CD4-positive, alpha-beta T cell (primary cell): ENCODE measurements around the gene FAM72C. TPM values are rescaled to one million over a fixed set of nuclear protein-coding genes. Genes with fewer than 3 reads are reported as not detected.
"Not testable (repeated sequence)": the region's sequence is repeated elsewhere in the genome, so short reads cannot be mapped to it uniquely, and the experiment has no call there.

Experiments used
- ATAC-seq: fragments of 200-7000 bp; cut with Tn5 transposase; one replicate; pipeline ENCODE4 v1.10.0; 2022; ENCODE audit warnings: mild to moderate bottlenecking; ENCODE audit not compliant: poor library complexity
- CTCF ChIA-PET: fragments of 350-600 bp; sonication (Branson Sonifier 250); formaldehyde crosslinking; loops from one replicate; lab custom pipeline; 2021; ENCODE audit warnings: antibody characterized with exemption, inconsistent platforms; lab: Charles Lee
- POLR2A ChIA-PET: fragments of 350-600 bp; sonication (Branson Sonifier 250); formaldehyde crosslinking; loops from one replicate; lab custom pipeline; 2021; ENCODE audit warnings: antibody characterized with exemption, inconsistent platforms; lab: Charles Lee
- DNase-seq, 14 experiments: peaks; one replicate each; pipeline ENCODE4 v3.0.0-alpha.2; 2013 to 2020; ENCODE audit warnings: mixed read lengths in 2 of 14
- H3K27ac ChIP-seq, 2 donors: one replicate each; pipeline versions ENCODE4 v1.5.1 to v1.7.0; 2013; ENCODE audit warnings: low read length in 2 of 2, low read depth in 1 of 2, mild to moderate bottlenecking in 1 of 2
- H3K27me3 ChIP-seq, 2 experiments: 1 replicate in 1 of 2; 2 replicates in 1 of 2; pipeline versions ENCODE4 v1.6.1 to v1.7.0; 2013; ENCODE audit warnings: low read length in 2 of 2, control low read depth in 1 of 2, mild to moderate bottlenecking in 1 of 2, moderate library complexity in 1 of 2; ENCODE audit not compliant: insufficient read depth in 2 of 2, control insufficient read depth in 1 of 2
- H3K36me3 ChIP-seq: one replicate; pipeline ENCODE4 v1.6.1; 2013; ENCODE audit warnings: low read length, control low read depth; ENCODE audit not compliant: insufficient read depth
- H3K4me1 ChIP-seq: one replicate; pipeline ENCODE4 v1.6.1; 2013; ENCODE audit warnings: low read length, control low read depth; ENCODE audit not compliant: insufficient read depth
- H3K4me3 ChIP-seq: one replicate; pipeline ENCODE4 v1.5.1; 2013; ENCODE audit warnings: mild to moderate bottlenecking, low read length, moderate library complexity
- H3K9me3 ChIP-seq, 2 experiments: 1 replicate in 1 of 2; 2 replicates in 1 of 2; pipeline versions ENCODE4 v1.6.1 to v1.7.0; 2013; ENCODE audit warnings: low read length in 2 of 2, mild to moderate bottlenecking in 2 of 2, control low read depth in 1 of 2, moderate library complexity in 1 of 2; ENCODE audit not compliant: control insufficient read depth in 1 of 2, insufficient read depth in 1 of 2
- H3K27ac Mint-ChIP-seq: one replicate; pipeline ENCODE4 v1.8.0; 2020; ENCODE audit warnings: mixed read lengths
- H3K27me3 Mint-ChIP-seq: one replicate; pipeline ENCODE4 v1.8.0; 2021; ENCODE audit warnings: mixed read lengths
- H3K36me3 Mint-ChIP-seq: one replicate; pipeline ENCODE4 v1.8.0; 2021; ENCODE audit warnings: low read depth, mixed read lengths
- H3K4me1 Mint-ChIP-seq: one replicate; pipeline ENCODE4 v1.8.0; 2021; ENCODE audit warnings: low read depth, mixed read lengths
- H3K4me3 Mint-ChIP-seq: one replicate; pipeline ENCODE4 v1.8.0; 2020; ENCODE audit warnings: mild to moderate bottlenecking, mixed read lengths
- H3K9me3 Mint-ChIP-seq: one replicate; pipeline ENCODE4 v1.8.0; 2020; ENCODE audit warnings: mixed read lengths
- intact Hi-C, 2 experiments: fragments of 100-400 bp; cut with DNase I in 1 of 2; cut with micrococcal nuclease in 1 of 2; formaldehyde crosslinking; loops; one replicate each; pipeline versions ENCODE4 v1.15.1 to v1.9.0; 2023 to 2025; cut with DNase I, micrococcal nuclease
- total RNA-seq, 174 experiments: library from RNA in 2 of 174; stranded (reverse) in 2 of 174; gene quantifications; one replicate each; pipeline ENCODE4 v1.2.3 and lab custom pipeline; 2021 to 2026

The FAM72C gene
- total RNA-seq, 2 experiments from 2014 or later: not detected

- CTCF ChIA-PET, H3K36me3 ChIP-seq, H3K27ac ChIP-seq, H3K27me3 Mint-ChIP-seq, H3K4me1 ChIP-seq, H3K4me3 Mint-ChIP-seq, ATAC-seq, H3K27ac Mint-ChIP-seq, DNase-seq, H3K9me3 Mint-ChIP-seq, POLR2A ChIA-PET, H3K4me3 ChIP-seq, H3K4me1 Mint-ChIP-seq, H3K27me3 ChIP-seq, H3K36me3 Mint-ChIP-seq, intact Hi-C loops, H3K9me3 ChIP-seq: not testable (repeated sequence)
Observed at GRCh38 chr1:144012168-144012733, 40.5 kb upstream of the FAM72C start.

- H3K27ac ChIP-seq, H3K36me3 Mint-ChIP-seq, H3K27me3 Mint-ChIP-seq, H3K9me3 Mint-ChIP-seq, ATAC-seq, H3K4me1 ChIP-seq, H3K4me3 ChIP-seq, H3K27me3 ChIP-seq, H3K27ac Mint-ChIP-seq, H3K9me3 ChIP-seq, CTCF ChIA-PET, POLR2A ChIA-PET, H3K4me3 Mint-ChIP-seq, intact Hi-C loops, DNase-seq, H3K4me1 Mint-ChIP-seq, H3K36me3 ChIP-seq: not testable (repeated sequence)
Observed at GRCh38 chr1:144009410-144009809, 37.6 kb upstream of the FAM72C start.

GRCh38 chr1:144004259-144004658 lies 32.5 kb upstream of the FAM72C start:
- ATAC-seq, H3K4me1 ChIP-seq, H3K27ac Mint-ChIP-seq, CTCF ChIA-PET, H3K27me3 ChIP-seq, H3K4me3 Mint-ChIP-seq, H3K4me3 ChIP-seq, H3K27ac ChIP-seq, intact Hi-C loops, POLR2A ChIA-PET, H3K36me3 ChIP-seq, H3K9me3 ChIP-seq, H3K27me3 Mint-ChIP-seq, H3K9me3 Mint-ChIP-seq, DNase-seq, H3K4me1 Mint-ChIP-seq, H3K36me3 Mint-ChIP-seq: not testable (repeated sequence)

GRCh38 chr1:144003306-144004029 lies 31.7 kb upstream of the FAM72C start:
- DNase-seq, H3K9me3 Mint-ChIP-seq, H3K27ac ChIP-seq, H3K4me3 Mint-ChIP-seq, H3K36me3 Mint-ChIP-seq, ATAC-seq, H3K27me3 Mint-ChIP-seq, intact Hi-C loops, H3K4me1 ChIP-seq, H3K27me3 ChIP-seq, H3K36me3 ChIP-seq, H3K9me3 ChIP-seq, POLR2A ChIA-PET, H3K27ac Mint-ChIP-seq, H3K4me1 Mint-ChIP-seq, H3K4me3 ChIP-seq, CTCF ChIA-PET: not testable (repeated sequence)

GRCh38 chr1:144002141-144002881 lies 30.5 kb upstream of the FAM72C start:
- H3K27me3 Mint-ChIP-seq, CTCF ChIA-PET, H3K36me3 ChIP-seq, H3K4me3 ChIP-seq, H3K9me3 Mint-ChIP-seq, H3K27ac ChIP-seq, intact Hi-C loops, H3K9me3 ChIP-seq, POLR2A ChIA-PET, H3K36me3 Mint-ChIP-seq, H3K4me3 Mint-ChIP-seq, H3K27ac Mint-ChIP-seq, H3K4me1 Mint-ChIP-seq, H3K4me1 ChIP-seq, H3K27me3 ChIP-seq: not testable (repeated sequence)
- peak in 1 of 14 experiments; percentile 2 for DNase-seq
- ATAC-seq: peak; percentile 43

- CTCF ChIA-PET, intact Hi-C loops, ATAC-seq, DNase-seq, H3K27ac Mint-ChIP-seq, H3K9me3 Mint-ChIP-seq, H3K4me3 Mint-ChIP-seq, H3K36me3 ChIP-seq, H3K9me3 ChIP-seq, H3K27me3 ChIP-seq, H3K4me1 Mint-ChIP-seq, H3K36me3 Mint-ChIP-seq, H3K4me1 ChIP-seq, H3K27ac ChIP-seq, H3K4me3 ChIP-seq, POLR2A ChIA-PET, H3K27me3 Mint-ChIP-seq: not testable (repeated sequence)
Observed at GRCh38 chr1:144001077-144001476, 29.3 kb upstream of the FAM72C start.

- H3K27ac Mint-ChIP-seq, H3K27me3 Mint-ChIP-seq, CTCF ChIA-PET, H3K9me3 ChIP-seq, H3K4me1 ChIP-seq, intact Hi-C loops, H3K9me3 Mint-ChIP-seq, H3K27ac ChIP-seq, H3K4me3 Mint-ChIP-seq, ATAC-seq, H3K4me1 Mint-ChIP-seq, H3K4me3 ChIP-seq, H3K36me3 ChIP-seq, H3K27me3 ChIP-seq, H3K36me3 Mint-ChIP-seq, DNase-seq, POLR2A ChIA-PET: not testable (repeated sequence)
Observed at GRCh38 chr1:143996020-143996419, 24.2 kb upstream of the FAM72C start.
